Liver (tissue), 3 donors: ENCODE results near the gene ERN1.

ENCODE experiments used
- REST ChIP-seq: IDR thresholded peaks from 2 replicates; pipeline ENCODE4 v1.6.1; 2016; ENCODE audit warnings: antibody characterized with exemption, mild to moderate bottlenecking
- TF ChIP-seq, protein P1 (sequence below): fragments of 150-350 bp; IDR thresholded peaks from 2 replicates; pipeline ENCODE4 v1.5.1; 2017; ENCODE audit warnings: improper control_type of control experiment, low read depth, low read length; ENCODE audit not compliant: missing input control
- TF ChIP-seq, protein P2 (sequence below): IDR thresholded peaks from 2 replicates; pipeline ENCODE4 v1.6.1; 2016; ENCODE audit warnings: antibody characterized with exemption
- donor health status: healthy.
- donor health status: healthy.

GRCh38 chr17:64094412-64094811 lies 35.5 kb downstream of the ERN1 start:
- no peak for TF ChIP-seq REST
- TF ChIP-seq, protein P1, sequence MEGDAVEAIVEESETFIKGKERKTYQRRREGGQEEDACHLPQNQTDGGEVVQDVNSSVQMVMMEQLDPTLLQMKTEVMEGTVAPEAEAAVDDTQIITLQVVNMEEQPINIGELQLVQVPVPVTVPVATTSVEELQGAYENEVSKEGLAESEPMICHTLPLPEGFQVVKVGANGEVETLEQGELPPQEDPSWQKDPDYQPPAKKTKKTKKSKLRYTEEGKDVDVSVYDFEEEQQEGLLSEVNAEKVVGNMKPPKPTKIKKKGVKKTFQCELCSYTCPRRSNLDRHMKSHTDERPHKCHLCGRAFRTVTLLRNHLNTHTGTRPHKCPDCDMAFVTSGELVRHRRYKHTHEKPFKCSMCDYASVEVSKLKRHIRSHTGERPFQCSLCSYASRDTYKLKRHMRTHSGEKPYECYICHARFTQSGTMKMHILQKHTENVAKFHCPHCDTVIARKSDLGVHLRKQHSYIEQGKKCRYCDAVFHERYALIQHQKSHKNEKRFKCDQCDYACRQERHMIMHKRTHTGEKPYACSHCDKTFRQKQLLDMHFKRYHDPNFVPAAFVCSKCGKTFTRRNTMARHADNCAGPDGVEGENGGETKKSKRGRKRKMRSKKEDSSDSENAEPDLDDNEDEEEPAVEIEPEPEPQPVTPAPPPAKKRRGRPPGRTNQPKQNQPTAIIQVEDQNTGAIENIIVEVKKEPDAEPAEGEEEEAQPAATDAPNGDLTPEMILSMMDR: no peak
- TF ChIP-seq, protein P2, sequence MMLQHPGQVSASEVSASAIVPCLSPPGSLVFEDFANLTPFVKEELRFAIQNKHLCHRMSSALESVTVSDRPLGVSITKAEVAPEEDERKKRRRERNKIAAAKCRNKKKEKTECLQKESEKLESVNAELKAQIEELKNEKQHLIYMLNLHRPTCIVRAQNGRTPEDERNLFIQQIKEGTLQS: no peak
